H1 (cell line): Measurements from ENCODE around the gene TTC29. TPM values are rescaled to one million over a fixed set of nuclear protein-coding genes. Genes with fewer than 3 reads are reported as not detected.

Source experiments
- ASH2L ChIP-seq: fragments of 200-600, 300-600 bp; sonication (generic); IDR thresholded peaks from one replicate; pipeline ENCODE4 v1.7.1; 2017; ENCODE audit warnings: low read length
- JUND ChIP-seq: IDR thresholded peaks from 2 replicates; pipeline ENCODE4 v1.6.1; 2011; ENCODE audit warnings: mild to moderate bottlenecking, improper control_type of control experiment, low read length
- MAFK ChIP-seq: IDR thresholded peaks from 2 replicates; pipeline ENCODE4 v1.6.1; 2012; ENCODE audit warnings: low read depth, mild to moderate bottlenecking, improper control_type of control experiment, low read length
- RBBP5 ChIP-seq: IDR thresholded peaks from 2 replicates; pipeline ENCODE4 v1.7.1; 2012; ENCODE audit warnings: low read depth, mild to moderate bottlenecking, inconsistent platforms, low read length, moderate library complexity, borderline replicate concordance
- RNF2 ChIP-seq: fragments of 200-900, 300-1000 bp; sonication (generic); IDR thresholded peaks from 2 replicates; pipeline ENCODE4 v1.7.1; 2016; ENCODE audit warnings: borderline replicate concordance, low read depth, mild to moderate bottlenecking, antibody characterized with exemption, low read length; ENCODE audit not compliant: poor library complexity, severe bottlenecking; ENCODE audit errors: missing control alignments
- RXRA ChIP-seq: IDR thresholded peaks from 2 replicates; pipeline ENCODE4 v1.6.1; 2011; ENCODE audit warnings: low read depth, mild to moderate bottlenecking, low read length, moderate library complexity; ENCODE audit not compliant: insufficient read depth
- TBP ChIP-seq: IDR thresholded peaks from 2 replicates; pipeline ENCODE4 v1.6.1; 2011; ENCODE audit warnings: low read depth, low read length, improper control_type of control experiment
- polyA plus RNA-seq, 7 experiments: library from polyadenylated mRNA; depleted of rRNA in 3 of 7; stranded (reverse) in 5 of 7; unstranded in 2 of 7; fragments of >200 nt in 5 of 7; fragments of 200-250 nt in 2 of 7; gene quantifications; 1 replicate in 5 of 7; 2 replicates in 1 of 7; 4 replicates in 1 of 7; pipeline versions ENCODE4 v1.2.1 to v1.2.3, GENCODE V29; 2011 to 2013; ENCODE audit warnings: missing spikeins in 2 of 7, mixed read lengths in 2 of 7
- total RNA-seq: library from RNA; stranded (reverse); fragmentation: NEBNext Ultra II Directional; extraction: Animal tissue kit (Norgen Biotek cat#: 25700); gene quantifications from 2 replicates; pipeline ENCODE4 v1.2.1, GENCODE V29; 2021
- TF ChIP-seq, protein P1 (sequence below): IDR thresholded peaks from 2 replicates; pipeline ENCODE4 v1.6.1; 2011; ENCODE audit warnings: low read length, improper control_type of control experiment
- TF ChIP-seq, protein P2 (sequence below): IDR thresholded peaks from 2 replicates; pipeline ENCODE4 v1.6.1; 2011; ENCODE audit warnings: low read depth, mild to moderate bottlenecking, low read length; ENCODE audit not compliant: insufficient read depth

TTC29 gene
- total and polyA plus RNA-seq, 2 of the 8 experiments (the other 6 are each of a cell fraction or from before 2014, with no cell fraction given), result 0.28 TPM; not detected in 1

DNA sequence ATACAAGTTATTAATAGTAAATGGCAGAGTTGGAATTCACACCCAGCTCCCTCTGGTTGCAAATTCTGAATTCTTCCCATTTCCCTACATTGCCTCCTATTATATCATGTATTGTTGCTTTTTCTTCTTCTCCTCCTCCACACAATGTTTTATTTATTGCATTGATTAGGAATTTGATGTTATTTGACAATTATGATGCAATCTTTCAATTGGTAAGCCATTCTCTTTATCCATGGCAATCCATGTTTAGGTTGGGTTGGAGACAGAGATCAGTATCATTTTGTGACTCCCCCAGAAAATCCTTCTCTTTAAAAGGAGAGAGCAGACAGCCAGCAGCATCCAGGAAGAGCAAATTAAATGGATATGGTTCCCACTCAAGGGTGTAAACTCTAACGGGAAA is 30.5 kb downstream of the TTC29 start (continued):
- no peak for TF ChIP-seq JUND
- no peak for TF ChIP-seq RBBP5
- TF ChIP-seq RXRA, result no peak
- TF ChIP-seq, protein P1, sequence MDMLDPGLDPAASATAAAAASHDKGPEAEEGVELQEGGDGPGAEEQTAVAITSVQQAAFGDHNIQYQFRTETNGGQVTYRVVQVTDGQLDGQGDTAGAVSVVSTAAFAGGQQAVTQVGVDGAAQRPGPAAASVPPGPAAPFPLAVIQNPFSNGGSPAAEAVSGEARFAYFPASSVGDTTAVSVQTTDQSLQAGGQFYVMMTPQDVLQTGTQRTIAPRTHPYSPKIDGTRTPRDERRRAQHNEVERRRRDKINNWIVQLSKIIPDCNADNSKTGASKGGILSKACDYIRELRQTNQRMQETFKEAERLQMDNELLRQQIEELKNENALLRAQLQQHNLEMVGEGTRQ, result no peak
- TF ChIP-seq RNF2, result no peak
- TF ChIP-seq TBP, result no peak
- no peak for TF ChIP-seq MAFK
- TF ChIP-seq, protein P2, sequence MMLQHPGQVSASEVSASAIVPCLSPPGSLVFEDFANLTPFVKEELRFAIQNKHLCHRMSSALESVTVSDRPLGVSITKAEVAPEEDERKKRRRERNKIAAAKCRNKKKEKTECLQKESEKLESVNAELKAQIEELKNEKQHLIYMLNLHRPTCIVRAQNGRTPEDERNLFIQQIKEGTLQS, result no peak
- no peak for TF ChIP-seq ASH2L
